A172 (cell line): ENCODE measurements around the gene LSM7. TPM values are rescaled to one million over a fixed set of nuclear protein-coding genes. Genes with fewer than 3 reads are reported as not detected.
A peak's percentile ranks its signal among the peaks of the same experiment; 100 is the strongest.

ENCODE experiments used
- DNase-seq: peaks from one replicate; pipeline ENCODE4 v3.0.0-alpha.2; 2015; ENCODE audit warnings: low spot score
- total RNA-seq: library from RNA; depleted of rRNA; stranded (reverse); fragments of >200 nt; shearing (Covaris generic); gene quantifications from 2 replicates; pipeline ENCODE4 v1.2.3, GENCODE V29; 2014

Gene LSM7
- total RNA-seq, 1 experiment from 2014 or later = 493 TPM

- no peak for DNase-seq
These were observed 9.7 kb upstream of the LSM7 start for GRCh38 chr19:2338055-2338615.

GRCh38 chr19:2337329-2337707 lies 8.9 kb upstream of the LSM7 start:
- no peak for DNase-seq

GRCh38 chr19:2336528-2337328 lies 8.3 kb upstream of the LSM7 start:
- DNase-seq = no peak

GRCh38 chr19:2335848-2336247 lies 7.5 kb upstream of the LSM7 start:
- DNase-seq = no peak

GRCh38 chr19:2334986-2335846 lies 6.8 kb upstream of the LSM7 start:
- DNase-seq = no peak

GRCh38 chr19:2334426-2334825 lies 6.0 kb upstream of the LSM7 start:
- DNase-seq = no peak

- DNase-seq = no peak
These were observed 5.4 kb upstream of the LSM7 start for GRCh38 chr19:2333807-2334211.

- no peak for DNase-seq
These were observed 4.8 kb upstream of the LSM7 start for GRCh38 chr19:2333027-2333806.

GRCh38 chr19:2332341-2333026 lies 4.1 kb upstream of the LSM7 start:
- DNase-seq = no peak

- DNase-seq = no peak
These were observed 3.3 kb upstream of the LSM7 start for GRCh38 chr19:2331601-2332246.

GRCh38 chr19:2330632-2331284 lies 2.4 kb upstream of the LSM7 start:
- no peak for DNase-seq

GRCh38 chr19:2330255-2330631 lies 1.9 kb upstream of the LSM7 start:
- DNase-seq = no peak

GRCh38 chr19:2329501-2329916 lies 1.1 kb upstream of the LSM7 start:
- no peak for DNase-seq

- DNase-seq = no peak
These were observed 728 bp upstream of the LSM7 start for GRCh38 chr19:2329149-2329478.

- DNase-seq = peak; percentile 69
These were observed 499 bp downstream of the LSM7 start for GRCh38 chr19:2327773-2328400.

- DNase-seq = no peak
These were observed 1.6 kb downstream of the LSM7 start for GRCh38 chr19:2326699-2327360.

- no peak for DNase-seq
These were observed 2.9 kb downstream of the LSM7 start for GRCh38 chr19:2325281-2326046.

- no peak for DNase-seq
These were observed 4.0 kb downstream of the LSM7 start for GRCh38 chr19:2324220-2324948.
